HepG2 (cell line): ENCODE results near the gene PHACTR1. TPM values are rescaled to one million over a fixed set of nuclear protein-coding genes. Genes with fewer than 3 reads are reported as not detected.

ENCODE experiments used
- ATF1 ChIP-seq: IDR thresholded peaks from 2 replicates; pipeline ENCODE4 v1.6.1; 2016; ENCODE audit warnings: mild to moderate bottlenecking, control low read depth
- BCL3 ChIP-seq: sonication (generic); formaldehyde crosslinking; IDR thresholded peaks from 2 replicates; pipeline ENCODE4 v1.5.1; 2020; ENCODE audit warnings: mild to moderate bottlenecking, missing genetic modification reagents, moderate library complexity
- CREB1 ChIP-seq, 2 experiments: fragments of 450-650 bp in 1 of 2; IDR thresholded peaks; 2 replicates each; pipeline ENCODE4 v1.6.1; 2016 to 2017; ENCODE audit warnings: control low read depth in 1 of 2, mild to moderate bottlenecking in 1 of 2, missing compliant biosample characterization in 1 of 2, missing genetic modification characterization in 1 of 2
- DRAP1 ChIP-seq: IDR thresholded peaks from 2 replicates; pipeline ENCODE4 v1.6.1; 2016; ENCODE audit warnings: missing genetic modification reagents, missing compliant biosample characterization
- GTF3A ChIP-seq: sonication (generic); formaldehyde crosslinking; conservative IDR thresholded peaks from 2 replicates; pipeline ENCODE4 v1.4.0; 2020; ENCODE audit warnings: mild to moderate bottlenecking, missing genetic modification reagents
- HDAC6 ChIP-seq: fragments of 200-600 bp; sonication (generic); IDR thresholded peaks from 2 replicates; pipeline ENCODE4 v1.7.0; 2017; ENCODE audit warnings: mild to moderate bottlenecking, antibody characterized with exemption, low read length, low read depth
- HNF4A ChIP-seq: sonication (generic); formaldehyde crosslinking; IDR thresholded peaks from 2 replicates; pipeline ENCODE4 v1.4.0; 2020; ENCODE audit warnings: missing genetic modification reagents
- MAFG ChIP-seq: sonication (generic); formaldehyde crosslinking; IDR thresholded peaks from 2 replicates; pipeline ENCODE4 v1.5.1; 2020; ENCODE audit warnings: mild to moderate bottlenecking, missing genetic modification reagents
- MAZ ChIP-seq, 2 experiments: sonication (generic) in 1 of 2; formaldehyde crosslinking in 1 of 2; IDR thresholded peaks; 2 replicates each; pipeline versions ENCODE4 v1.5.0 to v1.6.1; 2012 to 2020; ENCODE audit warnings: low read depth in 2 of 2, mild to moderate bottlenecking in 2 of 2, borderline replicate concordance in 1 of 2, improper control_type of control experiment in 1 of 2, low read length in 1 of 2, missing genetic modification reagents in 1 of 2, moderate library complexity in 1 of 2
- MTF2 ChIP-seq: sonication (generic); formaldehyde crosslinking; IDR thresholded peaks from 2 replicates; pipeline ENCODE4 v1.5.0; 2020; ENCODE audit warnings: missing genetic modification reagents, borderline replicate concordance
- RAD21 ChIP-seq: fragments of 450-650 bp; formaldehyde crosslinking; IDR thresholded peaks from 2 replicates; pipeline ENCODE4 v1.5.0; 2020; ENCODE audit warnings: mild to moderate bottlenecking
- RNF219 ChIP-seq: sonication (generic); formaldehyde crosslinking; IDR thresholded peaks from 2 replicates; pipeline ENCODE4 v1.5.0; 2020; ENCODE audit warnings: mild to moderate bottlenecking, missing genetic modification reagents
- SKI ChIP-seq: fragments of 450-650 bp; IDR thresholded peaks from one replicate; pipeline ENCODE4 v1.6.1; 2018; ENCODE audit warnings: mild to moderate bottlenecking; ENCODE audit not compliant: partially characterized antibody
- YEATS4 ChIP-seq: sonication (generic); formaldehyde crosslinking; IDR thresholded peaks from 2 replicates; pipeline ENCODE4 v1.4.0; 2020; ENCODE audit warnings: missing genetic modification reagents, borderline replicate concordance
- ZHX2 ChIP-seq, 2 experiments: sonication (generic) in 1 of 2; formaldehyde crosslinking in 1 of 2; IDR thresholded peaks; 2 replicates each; pipeline versions ENCODE4 v1.6.1 to v1.9.0; 2014 to 2022; ENCODE audit warnings: antibody characterized with exemption in 1 of 2, borderline replicate concordance in 1 of 2, inconsistent platforms in 1 of 2, low read depth in 1 of 2, missing genetic modification reagents in 1 of 2
- ZNF367 ChIP-seq: sonication (generic); formaldehyde crosslinking; IDR thresholded peaks from 2 replicates; pipeline ENCODE4 v1.4.0; 2020; ENCODE audit warnings: missing genetic modification reagents, borderline replicate concordance
- ZNF431 ChIP-seq: sonication (generic); formaldehyde crosslinking; IDR thresholded peaks from 2 replicates; pipeline ENCODE4 v1.9.0; 2022; ENCODE audit warnings: missing genetic modification reagents, low read depth, mild to moderate bottlenecking, borderline replicate concordance
- ZNF468 ChIP-seq: sonication (generic); formaldehyde crosslinking; IDR thresholded peaks from 2 replicates; pipeline ENCODE4 v1.8.0; 2022; ENCODE audit warnings: mild to moderate bottlenecking, moderate library complexity, missing genetic modification reagents
- polyA plus RNA-seq, 8 experiments: library from polyadenylated mRNA; depleted of rRNA in 3 of 8; stranded (reverse) in 7 of 8; unstranded in 1 of 8; fragments of >200 nt; fragmentation: Illumina TruSeq in 4 of 8; extraction: Trizol in 4 of 8; gene quantifications; 2 replicates each; pipeline versions ENCODE4 v1.2.1 to v1.2.3, GENCODE V29; 2011 to 2016; ENCODE audit warnings: low read depth in 4 of 8, missing spikeins in 1 of 8, mixed read lengths in 1 of 8; ENCODE audit not compliant: insufficient read depth in 1 of 8
- total RNA-seq, 5 experiments: library from RNA; depleted of rRNA; stranded (reverse); fragments of >200 nt; fragmentation: Illumina TruSeq; extraction: Trizol; gene quantifications; 2 replicates each; pipeline ENCODE4 v1.2.3, GENCODE V29; 2016; ENCODE audit warnings: low read depth in 1 of 5

Gene PHACTR1
- total and polyA plus RNA-seq, 2 of the 13 experiments (the other 11 are each of a cell fraction or from before 2014, with no cell fraction given) = 0.09 TPM; not detected in 1

- no peak for TF ChIP-seq BCL3 (CRISPR knock-in tag)
- TF ChIP-seq HNF4A (CRISPR knock-in tag) = no peak
- TF ChIP-seq MTF2 = 0 out of 2 replicates have a peak, but pooled peaks have one; percentile 6
- no peak for TF ChIP-seq ZNF431 (CRISPR knock-in tag)
- no peak for TF ChIP-seq CREB1 (IDR thresholded peaks at IDR 0.05)
- TF ChIP-seq CREB1 (CRISPR knock-in tag; IDR thresholded peaks at IDR 0.05) = no peak
- TF ChIP-seq MAZ (IDR thresholded peaks at IDR 0.05; ENCODE audit: borderline replicate concordance, low read depth, low read length) = no peak
- no peak for TF ChIP-seq MAZ (CRISPR knock-in tag; IDR thresholded peaks at IDR 0.05; ENCODE audit: low read depth)
- no peak for TF ChIP-seq ATF1
- no peak for TF ChIP-seq GTF3A (CRISPR knock-in tag)
- no peak for TF ChIP-seq HDAC6
- no peak for TF ChIP-seq YEATS4 (CRISPR knock-in tag)
- no peak for TF ChIP-seq SKI
- no peak for TF ChIP-seq DRAP1 (CRISPR knock-in tag)
- TF ChIP-seq RNF219 (CRISPR knock-in tag) = no peak
- TF ChIP-seq ZNF468 (CRISPR knock-in tag) = no peak
- TF ChIP-seq ZHX2 (IDR thresholded peaks at IDR 0.05; ENCODE audit: low read depth) = no peak
- TF ChIP-seq ZHX2 (CRISPR knock-in tag; IDR thresholded peaks at IDR 0.05; ENCODE audit: borderline replicate concordance) = no peak
- TF ChIP-seq RAD21 (CRISPR knock-in tag) = peak; percentile 63; the same call in 1 of the 2 replicates
- no peak for TF ChIP-seq ZNF367
- no peak for TF ChIP-seq MAFG (CRISPR knock-in tag)
Observed at GRCh38 chr6:13331516-13332348, 615.2 kb downstream of the PHACTR1 start (continued).
